NCI-H226 (cell line): Measurements from ENCODE around the gene FAM118B.

Source experiments
- DNase-seq: peaks from one replicate; pipeline ENCODE4 v3.0.0-alpha.2; 2015

Gene FAM118B

GRCh38 chr11:126211236-126212088 is at the start of gene FAM118B, which contains the start of gene RPUSD4:
Gene FAM118B, plus strand, starts transcription at chr11:126211782. Its CDS starts 23,220 bp downstream, at chr11:126235002.
Gene RPUSD4, minus strand, starts transcription at chr11:126211650. Its CDS starts 12 bp downstream, at chr11:126211638.
- peak; percentile 89 for DNase-seq

GRCh38 chr11:126162306-126163030 is 49.1 kb upstream of the FAM118B start:
- peak; percentile 23 for DNase-seq

- DNase-seq: peak; percentile 91
These were observed 48.4 kb upstream of the FAM118B start for GRCh38 chr11:126163074-126163700.

GRCh38 chr11:126163779-126164178 is 47.8 kb upstream of the FAM118B start:
- DNase-seq: no peak

GRCh38 chr11:126164781-126165180 is 46.8 kb upstream of the FAM118B start:
- no peak for DNase-seq

- DNase-seq: no peak
These were observed 46.3 kb upstream of the FAM118B start for GRCh38 chr11:126165311-126165720.

- no peak for DNase-seq
These were observed 45.8 kb upstream of the FAM118B start for GRCh38 chr11:126165757-126166156.

GRCh38 chr11:126166413-126166812 is 45.2 kb upstream of the FAM118B start:
- no peak for DNase-seq

GRCh38 chr11:126167488-126167887 is 44.1 kb upstream of the FAM118B start:
- DNase-seq: no peak

- DNase-seq: no peak
These were observed 42.3 kb upstream of the FAM118B start for GRCh38 chr11:126169291-126169690.

- DNase-seq: no peak
These were observed 39.0 kb upstream of the FAM118B start for GRCh38 chr11:126172596-126173038.

GRCh38 chr11:126173257-126173656 is 38.3 kb upstream of the FAM118B start:
- no peak for DNase-seq

- no peak for DNase-seq
These were observed 36.8 kb upstream of the FAM118B start for GRCh38 chr11:126174816-126175215.

- DNase-seq: no peak
These were observed 36.2 kb upstream of the FAM118B start for GRCh38 chr11:126175393-126175792.

GRCh38 chr11:126176853-126177470 is 34.6 kb upstream of the FAM118B start:
- DNase-seq: no peak

- no peak for DNase-seq
These were observed 29.4 kb upstream of the FAM118B start for GRCh38 chr11:126181939-126182730.

- DNase-seq: no peak
These were observed 28.7 kb upstream of the FAM118B start for GRCh38 chr11:126182787-126183445.

- DNase-seq: no peak
These were observed 26.1 kb upstream of the FAM118B start for GRCh38 chr11:126185259-126186024.

- DNase-seq: no peak
These were observed 25.4 kb upstream of the FAM118B start for GRCh38 chr11:126186025-126186698.
